Head of caudate nucleus (tissue), 42 donors: ENCODE measurements around the gene SBF2.
"Not testable (repeated sequence)": the region's sequence is repeated elsewhere in the genome, so short reads cannot be mapped to it uniquely, and the experiment has no call there.

Experiments used
- DNase-seq, 42 donors: peaks; one replicate each; pipeline versions ENCODE4 v3.0.0 to v3.0.0-alpha.2; 2020 to 2021; ENCODE audit warnings: mixed read lengths in 7 of 42
- intact Hi-C: fragments of 100-400 bp; cut with DNase I; formaldehyde crosslinking; loops from one replicate; pipeline ENCODE4 v1.15.0; 2022

Gene SBF2

DNA sequence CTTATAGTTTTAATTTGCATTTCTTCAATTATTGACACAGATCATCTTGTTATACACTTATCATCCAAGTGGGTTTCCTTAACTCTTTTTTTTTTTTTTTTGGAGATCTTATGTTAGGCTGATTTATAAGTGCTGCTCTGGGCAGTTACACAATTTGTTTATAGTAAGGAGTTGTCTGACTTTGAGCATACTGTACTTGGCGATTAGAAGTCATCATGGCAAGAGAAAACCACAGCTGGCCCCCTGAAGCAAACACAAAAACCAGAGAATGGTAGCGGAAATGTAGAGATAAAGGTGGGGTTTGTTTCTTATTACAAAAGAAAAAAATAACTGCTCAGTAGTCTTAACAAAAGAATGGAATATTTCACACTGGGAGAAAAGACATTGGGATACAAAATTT, 337.5 kb downstream of the SBF2 start:
- DNase-seq, result no peak
- intact Hi-C loops, result no loop called here

DNA sequence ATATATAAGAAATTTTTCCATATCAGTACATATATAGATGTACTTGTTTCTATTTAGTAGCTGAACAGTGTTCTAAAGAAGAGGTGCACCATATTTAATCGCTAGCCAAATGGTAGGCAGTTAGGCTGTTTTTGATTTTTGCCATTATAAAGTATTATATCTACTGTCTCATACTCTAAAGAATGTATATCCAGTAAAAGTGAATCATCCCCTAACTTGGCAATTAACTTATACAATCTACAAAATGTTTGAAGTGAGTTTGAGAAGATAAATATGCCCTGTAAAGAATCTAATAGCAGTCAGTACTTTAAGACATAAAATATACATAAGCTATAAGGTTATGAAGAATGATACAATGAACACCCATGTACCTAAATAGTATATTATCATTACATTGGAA, 338.6 kb downstream of the SBF2 start:
- no peak for DNase-seq
- intact Hi-C loops, result no loop called here

DNA sequence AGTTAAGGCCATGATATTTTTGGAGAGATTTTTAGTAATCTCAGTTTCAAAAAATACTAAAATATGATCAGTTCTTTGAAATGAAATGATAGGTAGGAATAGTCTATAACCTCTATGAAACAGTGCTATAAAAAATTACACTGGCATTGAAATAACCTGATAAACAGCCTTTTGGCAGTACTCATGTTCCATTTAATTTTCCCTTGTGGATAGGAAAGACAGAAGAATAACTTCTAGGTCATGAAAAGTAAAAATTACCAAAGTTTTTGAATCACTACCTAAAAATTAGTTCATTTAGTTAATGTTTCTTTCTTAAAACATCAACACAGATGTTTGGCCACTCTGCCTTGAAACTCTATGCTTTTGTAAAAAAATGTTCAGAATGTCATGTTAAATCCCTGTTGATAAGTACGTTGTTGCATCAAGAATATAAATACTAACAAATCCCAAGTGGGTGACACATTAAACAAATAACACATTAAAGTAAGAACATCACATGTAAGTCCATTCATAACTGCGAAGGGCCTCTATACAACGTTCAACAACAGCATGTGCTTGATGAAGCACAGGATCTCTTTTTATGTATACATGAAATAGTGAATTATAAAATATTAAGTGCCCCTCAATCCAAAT, 339.9 kb downstream of the SBF2 start:
- no peak for DNase-seq
- intact Hi-C loops, result no loop called here

DNA sequence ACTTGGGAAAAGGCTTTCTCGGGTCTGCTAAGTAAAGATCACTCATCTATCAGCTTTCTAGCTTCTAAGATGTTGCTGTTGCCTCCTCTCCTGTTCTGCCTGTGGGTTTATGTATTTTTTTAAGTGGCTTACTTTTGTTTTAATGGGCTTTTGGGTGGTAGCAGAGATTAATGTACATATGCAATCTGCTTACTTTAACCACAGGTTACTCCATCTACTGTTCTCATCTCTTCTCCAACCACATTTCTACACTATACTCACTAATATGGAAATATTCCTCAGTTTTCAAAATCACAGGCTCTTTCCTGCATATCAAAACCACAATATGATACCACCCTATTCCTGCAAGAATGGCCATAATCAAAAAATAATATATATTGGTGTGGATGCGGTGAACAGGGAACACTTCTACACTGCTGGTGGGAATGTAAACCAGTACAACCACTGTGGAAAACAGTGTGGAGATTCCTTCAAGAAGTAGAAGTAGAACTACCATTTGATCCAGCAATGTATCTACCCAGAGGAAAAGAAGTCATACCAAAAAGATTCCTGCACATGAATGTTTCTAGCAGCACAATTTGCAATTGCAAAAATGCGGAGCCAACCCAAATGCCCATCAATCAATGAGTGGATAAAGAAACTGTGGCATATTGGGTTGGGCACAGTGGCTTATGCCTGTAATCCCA, 341.4 kb downstream of the SBF2 start:
- intact Hi-C loops, result no loop called here
- DNase-seq, result no peak

DNA sequence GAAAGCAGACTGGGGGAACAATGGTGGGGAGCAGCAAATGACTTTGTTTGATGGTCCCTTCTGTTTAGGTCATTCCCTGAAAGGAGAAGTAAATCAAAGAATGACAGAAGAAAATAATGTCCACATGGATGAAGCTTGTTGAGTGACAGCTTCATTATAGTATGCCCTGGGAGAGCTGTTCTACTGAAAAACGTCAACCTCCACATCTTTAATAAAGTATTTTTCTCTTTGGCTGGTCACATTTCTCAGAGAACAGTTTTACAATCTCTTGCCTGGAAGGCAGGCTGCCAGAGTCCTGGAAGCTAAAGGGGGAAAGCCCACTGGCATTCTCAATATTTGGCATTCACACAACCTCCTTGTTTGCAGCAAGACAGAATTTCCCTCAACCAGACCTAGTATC, 342.2 kb downstream of the SBF2 start:
- peak in 3 of 42 donors; percentile 10 to 32 (median 24) for DNase-seq
- intact Hi-C loops, result no loop called here

DNA sequence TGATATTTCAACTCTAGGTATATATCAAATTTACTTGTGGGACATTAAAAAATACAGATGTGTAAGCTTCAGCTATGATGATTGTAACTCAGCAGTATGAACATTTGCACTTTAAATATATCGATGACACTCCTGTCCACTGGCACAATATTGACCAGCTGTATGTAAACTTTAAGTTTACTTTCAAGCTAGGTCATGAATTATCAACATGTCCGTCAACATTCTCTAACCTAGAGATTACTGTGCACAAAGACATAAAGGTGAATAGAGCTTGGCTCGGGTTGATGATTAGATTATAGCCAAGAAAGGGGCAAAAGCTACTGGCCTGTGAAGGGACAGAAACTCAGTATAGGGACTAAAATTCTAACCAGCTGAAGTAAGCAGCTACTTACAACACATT, 343.6 kb downstream of the SBF2 start:
- intact Hi-C loops, result no loop called here

DNA sequence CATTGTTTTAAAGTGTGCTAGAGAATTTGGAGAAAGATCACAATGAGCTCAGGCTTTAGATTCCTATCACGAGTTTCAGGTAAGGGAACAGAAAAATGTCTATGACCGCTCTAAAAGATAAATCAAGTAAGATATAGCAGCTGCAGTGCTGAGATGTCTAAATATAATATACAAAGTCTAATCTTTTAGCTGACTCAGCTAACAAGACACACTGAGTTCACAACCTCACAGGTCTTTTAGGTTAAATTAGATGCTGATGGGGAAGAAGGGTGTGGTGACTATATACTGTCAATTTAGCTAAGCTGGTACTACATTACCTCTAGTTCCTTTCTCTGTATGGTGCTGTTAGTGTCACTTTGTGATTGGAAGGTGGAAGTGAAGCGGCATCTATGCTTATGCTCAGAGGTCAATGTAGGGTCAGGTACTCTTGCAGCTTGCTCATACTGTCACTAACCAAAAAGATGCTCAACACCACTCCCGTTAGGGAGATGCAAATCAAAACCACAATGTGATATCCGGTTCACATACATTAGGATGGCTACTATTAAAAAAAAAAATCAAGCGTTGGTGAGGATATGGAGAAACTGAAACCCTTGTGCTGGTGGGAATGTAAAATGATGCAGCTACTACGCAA, 346.7 kb downstream of the SBF2 start:
- no peak for DNase-seq
- intact Hi-C loops, result no loop called here

More for the DNA sequence above, 343.6 kb downstream of the SBF2 start:
- no peak for DNase-seq

DNA sequence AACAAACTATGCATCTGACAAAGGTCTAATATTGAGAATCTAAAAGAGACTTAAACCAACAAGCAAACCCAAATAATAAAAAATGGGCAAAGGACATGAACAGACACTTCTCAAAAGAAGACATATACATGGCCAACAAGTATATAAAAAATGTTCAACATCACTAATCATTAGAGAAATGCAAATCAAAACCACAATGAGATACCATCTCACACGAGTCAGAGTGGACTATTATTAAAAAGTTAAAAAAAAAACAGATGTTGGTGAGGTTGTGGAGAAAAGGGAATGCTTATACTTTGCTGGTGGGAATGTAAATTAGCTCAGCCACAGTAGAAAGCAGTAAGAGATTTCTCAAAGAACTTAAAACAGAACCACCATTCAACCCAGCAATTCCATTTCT, 348.3 kb downstream of the SBF2 start:
- intact Hi-C loops, DNase-seq: not testable (repeated sequence)

DNA sequence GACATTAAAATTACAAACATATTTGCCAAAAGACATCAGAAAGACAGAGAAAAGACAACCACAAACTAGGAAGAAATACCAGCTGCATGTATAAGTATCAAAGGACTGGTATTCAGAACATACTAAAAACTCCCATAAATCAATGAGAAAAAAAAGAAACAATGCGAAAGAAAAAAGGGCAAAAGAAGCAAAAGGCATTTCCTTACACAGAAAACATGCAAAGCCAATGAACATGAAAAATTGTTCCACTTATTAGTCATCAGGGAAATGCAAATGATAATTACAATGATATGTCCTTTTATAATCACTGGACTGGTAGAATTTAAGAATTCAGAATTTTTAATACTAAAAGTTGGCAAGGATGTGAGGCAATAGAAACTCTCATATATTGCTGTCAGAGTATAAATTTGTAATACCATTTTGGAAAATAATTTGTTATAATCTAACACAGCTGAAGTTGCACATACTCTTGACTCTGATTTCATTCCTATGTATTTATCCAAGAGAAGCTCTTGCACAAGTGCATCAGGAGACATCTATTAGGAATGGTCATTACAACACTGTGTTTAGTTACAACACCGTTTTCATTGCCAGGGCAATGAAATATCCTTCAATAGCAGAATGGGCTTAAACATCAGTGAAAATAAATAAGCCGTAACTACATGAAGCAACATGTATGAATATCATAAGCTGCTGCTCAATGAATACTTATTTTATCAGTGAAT, 350.5 kb downstream of the SBF2 start:
- intact Hi-C loops, result no loop called here
- no peak for DNase-seq

DNA sequence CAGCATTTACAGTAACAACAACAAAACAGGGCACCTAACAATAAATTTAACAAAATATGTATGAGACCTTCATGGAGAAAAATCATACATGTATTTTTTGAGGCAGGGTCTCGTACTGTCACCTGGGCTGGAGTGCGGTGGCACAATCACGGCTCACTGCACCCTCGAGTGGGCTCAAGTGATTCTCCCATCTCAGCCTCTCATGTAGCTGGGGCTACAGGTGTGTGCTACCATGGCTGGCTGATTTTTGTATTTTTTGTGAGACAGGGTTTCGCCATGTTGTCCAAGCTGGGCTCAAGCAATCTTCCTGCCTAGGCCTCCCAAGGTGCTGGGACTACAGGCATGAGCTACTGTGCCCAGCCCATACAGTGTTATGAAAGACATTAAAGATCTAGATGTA, 352.0 kb downstream of the SBF2 start:
- intact Hi-C loops, result no loop called here
- no peak for DNase-seq

DNA sequence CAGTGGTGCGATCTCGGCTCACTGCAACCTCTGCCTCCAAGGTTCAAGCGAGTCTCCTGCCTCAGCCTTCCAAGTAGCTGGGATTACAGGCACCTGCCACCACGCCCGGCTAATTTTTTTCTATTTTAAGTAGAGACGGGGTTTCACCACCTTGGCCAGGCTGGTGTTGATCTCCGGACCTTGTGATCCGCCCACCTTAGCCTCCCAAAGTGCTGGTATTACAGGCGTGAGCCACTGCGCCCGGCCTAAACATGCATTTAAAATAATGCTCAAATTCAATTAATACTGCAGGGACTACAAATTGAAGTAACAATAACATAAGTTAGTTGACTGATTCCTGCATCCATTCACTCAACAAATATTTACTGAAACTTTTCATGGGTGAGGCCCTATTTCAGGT, 354.9 kb downstream of the SBF2 start:
- DNase-seq, intact Hi-C loops: not testable (repeated sequence)

DNA sequence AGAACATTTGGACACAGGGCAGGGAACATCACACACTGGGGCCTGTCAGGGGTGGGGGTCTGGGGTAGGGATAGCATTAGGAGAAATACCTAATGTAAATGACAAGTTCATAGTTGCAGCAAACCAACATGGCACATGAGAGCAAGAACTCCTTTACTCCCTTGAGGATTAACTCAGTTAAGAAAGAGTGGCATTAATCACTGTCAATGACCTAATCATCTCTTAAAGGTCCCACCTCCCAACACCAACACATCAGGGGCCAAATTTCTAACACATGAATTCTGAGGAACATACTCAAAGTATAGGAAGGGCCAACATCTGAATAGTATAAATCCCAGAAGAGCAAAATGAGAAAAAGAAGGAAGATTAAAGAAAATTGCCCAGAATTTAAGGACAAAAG, 357.3 kb downstream of the SBF2 start:
- no peak for DNase-seq
- intact Hi-C loops, result no loop called here

DNA sequence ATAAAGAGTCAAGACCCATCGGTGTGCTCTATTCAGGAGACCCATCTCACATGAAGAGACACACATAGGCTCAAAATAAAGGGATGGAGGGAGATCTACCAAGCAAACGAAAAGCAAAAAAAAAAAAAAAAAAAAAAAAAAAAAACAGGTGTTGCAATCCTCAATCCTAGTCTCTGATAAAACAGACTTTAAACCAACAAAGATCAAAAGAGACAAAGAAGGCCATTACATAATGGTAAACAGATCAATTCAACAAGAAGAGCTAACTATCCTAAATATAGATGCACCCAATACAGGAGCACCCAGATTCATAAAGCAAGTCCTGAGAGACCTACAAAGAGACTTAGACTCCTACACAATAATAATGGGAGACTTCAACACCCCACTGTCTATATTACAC, 361.2 kb downstream of the SBF2 start:
- DNase-seq, intact Hi-C loops: not testable (repeated sequence)

DNA sequence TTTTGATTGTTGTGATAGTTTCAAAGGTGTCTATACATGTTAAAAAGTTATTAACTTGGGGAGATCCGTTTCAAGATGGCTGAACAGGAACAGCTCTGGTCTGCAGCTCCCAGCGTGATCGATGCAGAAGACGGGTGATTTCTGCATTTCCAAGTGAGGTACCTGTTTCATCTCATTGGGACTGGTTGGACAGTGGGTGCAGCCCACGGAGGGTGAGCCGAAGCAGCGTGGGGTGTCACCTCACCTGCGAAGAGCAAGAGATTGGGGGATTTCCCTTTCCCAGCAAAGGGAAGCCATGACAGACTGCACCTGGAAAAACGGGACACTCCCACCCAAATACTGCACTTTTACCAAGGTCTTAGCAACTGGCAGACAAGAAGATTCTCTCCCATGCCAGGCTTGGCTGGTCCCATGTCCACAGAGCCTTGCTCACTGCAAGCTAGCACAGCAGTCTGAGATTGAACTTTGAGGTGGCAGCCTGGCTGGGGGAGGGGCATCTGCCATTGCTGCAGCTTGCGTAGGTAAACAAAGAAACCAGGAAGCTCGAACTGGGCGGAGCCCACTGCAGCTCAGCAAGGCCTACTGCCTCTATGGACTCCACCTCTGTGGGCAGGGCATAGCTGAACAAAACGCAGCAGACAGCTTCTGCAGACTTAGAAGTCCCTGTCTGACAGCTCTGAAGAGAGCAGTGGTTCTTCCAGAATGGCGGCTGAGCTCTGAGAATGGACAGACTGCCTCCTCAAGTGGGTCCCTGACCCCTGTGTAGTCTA, 363.3 kb downstream of the SBF2 start:
- DNase-seq, intact Hi-C loops: not testable (repeated sequence)

DNA sequence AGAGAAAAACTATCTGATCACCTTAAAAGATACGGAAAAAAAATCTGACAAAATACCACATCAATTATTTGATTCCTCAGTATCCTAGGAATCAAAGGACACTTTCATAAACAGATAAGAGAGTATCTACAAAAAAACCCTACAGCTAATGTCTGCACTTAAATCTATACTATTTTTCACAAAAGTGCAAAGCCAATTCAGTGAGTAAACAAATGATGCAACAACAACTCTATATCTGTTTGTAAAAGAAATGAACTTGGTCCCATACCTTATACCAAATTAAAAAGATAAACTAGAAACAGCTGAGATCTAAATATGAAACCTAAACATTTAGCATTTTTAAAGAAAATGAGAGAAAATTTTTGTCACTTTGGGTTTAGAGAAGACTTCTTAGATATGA, 366.3 kb downstream of the SBF2 start:
- intact Hi-C loops, result no loop called here
- no peak for DNase-seq

DNA sequence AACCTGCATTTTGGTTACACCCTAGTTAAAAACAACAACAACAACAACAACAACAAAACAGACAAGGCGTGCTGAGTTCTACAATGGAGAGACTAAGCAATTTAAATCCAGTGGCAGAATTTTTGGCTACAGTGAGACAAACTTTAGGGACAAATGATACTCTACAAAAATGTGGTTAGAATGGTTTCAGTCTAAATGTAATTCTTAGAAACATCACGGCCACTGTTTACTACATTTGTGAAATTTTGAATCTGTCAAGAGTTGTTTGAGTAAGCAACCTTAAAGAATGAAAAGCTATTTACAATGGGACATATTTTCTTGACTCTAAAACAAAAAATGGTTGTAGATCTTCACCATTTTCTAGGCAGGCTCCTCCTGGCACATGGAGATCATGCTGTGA, 370.7 kb downstream of the SBF2 start:
- no peak for DNase-seq
- intact Hi-C loops, result no loop called here

DNA sequence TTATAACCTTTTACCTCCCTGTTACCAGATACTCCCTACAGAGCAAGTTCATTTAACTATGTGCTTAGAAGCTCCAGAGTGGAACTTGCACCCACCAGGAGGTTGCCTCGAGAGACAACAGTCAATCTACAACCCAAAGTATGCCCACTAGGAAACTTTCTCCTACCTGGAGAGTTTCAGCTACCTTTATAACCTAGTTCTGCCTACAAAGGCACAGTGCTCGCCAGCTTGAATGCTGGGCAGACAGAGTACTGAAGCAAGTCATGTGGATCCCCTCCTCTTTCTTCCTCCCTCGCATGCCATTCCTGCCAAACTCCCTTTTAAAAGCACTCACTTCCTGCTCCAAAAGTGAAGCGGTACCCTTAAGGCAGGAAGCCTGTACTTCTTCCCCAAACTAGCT, 371.2 kb downstream of the SBF2 start:
- peak in 4 of 42 donors; percentile 4 to 37 (median 10) for DNase-seq
- intact Hi-C loops, result no loop called here

DNA sequence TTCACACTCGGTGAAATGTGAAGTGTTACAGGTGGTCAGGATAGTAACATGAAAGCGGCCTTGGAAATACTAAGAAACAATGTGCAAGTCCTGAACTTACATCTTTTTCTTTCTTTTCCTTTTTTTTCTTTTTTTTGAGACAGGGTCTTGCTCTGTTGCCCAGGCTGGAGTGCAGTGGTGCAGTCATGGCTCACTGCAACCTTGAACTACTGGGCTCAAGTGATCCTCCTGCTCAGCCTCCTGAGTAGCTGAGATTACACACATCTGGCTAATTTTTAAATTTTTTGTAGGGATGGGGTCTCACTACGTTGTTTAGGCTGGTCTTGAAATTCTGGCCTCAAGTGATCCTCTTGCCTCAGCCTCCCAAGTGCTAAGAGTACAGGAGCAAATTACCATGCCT, 377.5 kb downstream of the SBF2 start:
- intact Hi-C loops, result no loop called here
- DNase-seq, result no peak

DNA sequence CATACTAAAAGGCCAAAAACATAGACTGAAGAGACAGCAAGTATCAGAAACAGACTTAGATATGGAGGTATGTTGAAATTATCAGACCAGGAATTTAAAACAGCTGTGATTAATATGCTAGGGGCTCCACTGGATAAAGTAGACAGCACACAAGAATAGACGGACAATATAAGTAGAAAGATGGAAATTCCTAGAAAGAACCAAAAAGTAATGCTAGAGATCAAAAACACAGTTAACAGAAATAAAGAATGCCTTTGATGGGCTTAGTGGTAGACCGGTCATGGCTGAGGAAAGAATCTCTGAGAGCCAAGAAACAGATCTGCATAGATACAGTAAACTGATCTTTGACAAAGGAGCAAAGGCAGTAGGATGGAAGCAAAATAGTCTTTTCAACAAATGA, 380.0 kb downstream of the SBF2 start:
- DNase-seq, result no peak
- intact Hi-C loops, result no loop called here
